ENCODE data around the gene PLRG1.

- no peak for TF ChIP-seq CTCF (conservative IDR thresholded peaks at IDR 0.05 in 1 of 2, IDR thresholded peaks at IDR 0.05 in 1 of 2; ENCODE audit: extremely low read depth in 1 of 2, insufficient read depth in 1 of 2, low read depth in 1 of 2, low read length in 2 of 2)
- no peak for TF ChIP-seq EZH2 (IDR thresholded peaks at IDR 0.05; ENCODE audit: borderline replicate concordance, low read length)
Measured at GRCh38 chr4:154582723-154583122, 32.5 kb upstream of the PLRG1 start.
